Measurements from ENCODE around the gene ADRA2C. TPM values are rescaled to one million over a fixed set of nuclear protein-coding genes. Genes with fewer than 3 reads are reported as not detected.

ADRA2C gene
- total RNA-seq, 1 experiment from 2014 or later: not detected

DNA sequence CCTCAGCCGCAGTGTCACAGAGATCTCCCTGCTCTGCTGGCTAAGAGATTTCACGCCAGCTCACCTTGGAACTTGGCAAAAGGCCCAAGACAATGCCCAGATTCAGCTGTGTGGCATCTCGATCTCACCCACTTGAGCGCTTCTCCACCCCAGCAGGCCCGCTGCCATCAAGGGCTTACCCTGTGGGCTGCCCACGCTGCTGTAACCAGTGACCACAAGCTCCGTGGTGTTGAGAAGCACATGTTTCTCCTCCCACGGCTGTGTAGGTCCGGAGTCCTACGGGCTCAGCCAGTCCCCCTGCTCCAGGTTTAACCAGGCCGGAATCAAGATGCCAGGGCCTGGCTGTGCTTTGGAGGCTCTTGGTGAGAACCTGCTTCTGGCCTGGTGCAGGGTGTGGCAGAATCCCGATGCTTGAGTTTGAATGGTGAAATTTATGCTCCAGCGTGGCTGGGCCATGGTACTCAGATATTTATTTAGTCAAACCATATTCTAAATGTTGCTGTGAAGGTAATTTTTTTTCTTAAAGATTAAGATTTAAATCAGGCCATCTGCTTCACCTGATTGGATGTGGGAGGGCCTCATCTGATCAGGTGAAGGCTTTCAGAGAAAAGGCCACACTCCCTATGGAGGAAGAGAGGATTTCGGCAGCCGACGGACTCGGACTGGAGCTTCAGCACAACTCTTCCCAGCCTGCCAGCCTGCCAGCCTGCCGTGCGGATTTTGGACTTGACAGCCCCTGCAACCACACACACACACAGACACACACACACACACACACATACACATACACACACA is 24.8 kb upstream of the ADRA2C start:
- Histone ChIP-seq H3F3A (ENCODE audit: low read length, unreplicated experiment) (peaks cover 9% of the 10 kb centered on the region), H3K27me3 (ENCODE audit: low read length) (peaks cover 11% of the 10 kb centered on the region), H2AFZ (ENCODE audit: low read length) (no peak overlapping the region), H3K9ac (ENCODE audit: low read length) (no peak overlapping the region), H3K4me1 (ENCODE audit: insufficient read depth, low read length) (no peaks in the 10 kb centered on the region), H3K9me2 (replicated peaks; ENCODE audit: low read length) (no peaks in the 10 kb centered on the region), H3K36me3 (ENCODE audit: low read depth, low read length) (no peaks in the 10 kb centered on the region), H3K9me3 (ENCODE audit: low read length) (0 out of 2 replicates have a peak, but pooled peaks cover 4% of the 10 kb centered on the region), H4K20me1 (ENCODE audit: low read length) (no peaks in the 10 kb centered on the region), H3K4me2 (ENCODE audit: low read length) (no peak overlapping the region), H3K79me2 (ENCODE audit: low read length) (no peaks in the 10 kb centered on the region), H3K4me3 (ENCODE audit: low read length) (no peak overlapping the region), H3K27ac (ENCODE audit: low read length) (no peak overlapping the region)
- BruUV-seq (replicated peaks): no TSS peak
- POLR2A ChIA-PET (ENCODE audit: unreplicated experiment): no interaction called here
- DNase-seq (no peak), ATAC-seq (no peak)
- no peak for TF ChIP-seq EZH2 (IDR thresholded peaks at IDR 0.05; ENCODE audit: low read length, unreplicated experiment)
- CTCF ChIA-PET: no interaction called here
- intact Hi-C loops (cut with micrococcal nuclease): no loop called here

DNA sequence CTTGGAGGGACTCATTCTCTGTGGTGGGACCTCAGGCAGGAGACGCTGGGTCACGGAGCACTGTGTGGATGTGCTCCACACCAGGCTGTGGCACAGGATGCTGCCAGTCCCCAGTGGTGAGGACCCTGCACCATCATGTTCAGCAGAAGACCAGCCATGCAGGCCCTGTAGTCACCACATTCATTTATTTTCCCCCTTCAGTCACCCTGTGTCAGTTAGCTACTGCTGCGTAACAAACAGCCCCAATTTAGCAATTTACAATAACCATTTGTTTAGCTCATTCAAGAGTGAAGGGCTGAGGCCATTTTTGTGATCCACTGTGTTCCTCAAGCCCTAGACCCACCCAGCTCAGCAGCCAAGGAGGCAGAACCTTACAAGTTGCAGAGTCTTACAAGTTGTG is 23.6 kb upstream of the ADRA2C start:
- no peak overlapping the region for H3K4me2 ChIP-seq (ENCODE audit: low read length)
- CTCF ChIA-PET: no interaction called here
- no peak for TF ChIP-seq EZH2 (IDR thresholded peaks at IDR 0.05; ENCODE audit: low read length, unreplicated experiment)
- TF ChIP-seq, protein P1, sequence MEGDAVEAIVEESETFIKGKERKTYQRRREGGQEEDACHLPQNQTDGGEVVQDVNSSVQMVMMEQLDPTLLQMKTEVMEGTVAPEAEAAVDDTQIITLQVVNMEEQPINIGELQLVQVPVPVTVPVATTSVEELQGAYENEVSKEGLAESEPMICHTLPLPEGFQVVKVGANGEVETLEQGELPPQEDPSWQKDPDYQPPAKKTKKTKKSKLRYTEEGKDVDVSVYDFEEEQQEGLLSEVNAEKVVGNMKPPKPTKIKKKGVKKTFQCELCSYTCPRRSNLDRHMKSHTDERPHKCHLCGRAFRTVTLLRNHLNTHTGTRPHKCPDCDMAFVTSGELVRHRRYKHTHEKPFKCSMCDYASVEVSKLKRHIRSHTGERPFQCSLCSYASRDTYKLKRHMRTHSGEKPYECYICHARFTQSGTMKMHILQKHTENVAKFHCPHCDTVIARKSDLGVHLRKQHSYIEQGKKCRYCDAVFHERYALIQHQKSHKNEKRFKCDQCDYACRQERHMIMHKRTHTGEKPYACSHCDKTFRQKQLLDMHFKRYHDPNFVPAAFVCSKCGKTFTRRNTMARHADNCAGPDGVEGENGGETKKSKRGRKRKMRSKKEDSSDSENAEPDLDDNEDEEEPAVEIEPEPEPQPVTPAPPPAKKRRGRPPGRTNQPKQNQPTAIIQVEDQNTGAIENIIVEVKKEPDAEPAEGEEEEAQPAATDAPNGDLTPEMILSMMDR (conservative IDR thresholded peaks at IDR 0.05; ENCODE audit: low read depth, low read length): no peak
- no peak for TF ChIP-seq EZH2phosphoT487 (IDR thresholded peaks at IDR 0.05; ENCODE audit: borderline replicate concordance, low read length)
- no TSS peak for BruUV-seq (replicated peaks)
- H3F3A ChIP-seq (ENCODE audit: low read length, unreplicated experiment): peaks cover 17% of the 10 kb centered on the region
- H3K9me3 ChIP-seq (ENCODE audit: low read length): 0 out of 2 replicates have a peak, but pooled peaks cover 4% of the 10 kb centered on the region
- H3K4me3 ChIP-seq (ENCODE audit: low read length): no peak overlapping the region
- ATAC-seq: no peak
- H3K9ac ChIP-seq (ENCODE audit: low read length): no peak overlapping the region
- DNase-seq: no peak
- no peak overlapping the region for H3K27ac ChIP-seq (ENCODE audit: low read length)
- H3K9me2 ChIP-seq (replicated peaks; ENCODE audit: low read length): no peaks in the 10 kb centered on the region
- H3K36me3 ChIP-seq (ENCODE audit: low read depth, low read length): no peaks in the 10 kb centered on the region
- H3K79me2 ChIP-seq (ENCODE audit: low read length): no peaks in the 10 kb centered on the region
- no peak overlapping the region for H2AFZ ChIP-seq (ENCODE audit: low read length)
- POLR2A ChIA-PET (ENCODE audit: unreplicated experiment): no interaction called here
- no peaks in the 10 kb centered on the region for H4K20me1 ChIP-seq (ENCODE audit: low read length)
- H3K27me3 ChIP-seq (ENCODE audit: low read length): peaks cover 3% of the 10 kb centered on the region; the same call in 1 of the 2 replicates
- no peaks in the 10 kb centered on the region for H3K4me1 ChIP-seq (ENCODE audit: insufficient read depth, low read length)
- intact Hi-C loops (cut with micrococcal nuclease): no loop called here

DNA sequence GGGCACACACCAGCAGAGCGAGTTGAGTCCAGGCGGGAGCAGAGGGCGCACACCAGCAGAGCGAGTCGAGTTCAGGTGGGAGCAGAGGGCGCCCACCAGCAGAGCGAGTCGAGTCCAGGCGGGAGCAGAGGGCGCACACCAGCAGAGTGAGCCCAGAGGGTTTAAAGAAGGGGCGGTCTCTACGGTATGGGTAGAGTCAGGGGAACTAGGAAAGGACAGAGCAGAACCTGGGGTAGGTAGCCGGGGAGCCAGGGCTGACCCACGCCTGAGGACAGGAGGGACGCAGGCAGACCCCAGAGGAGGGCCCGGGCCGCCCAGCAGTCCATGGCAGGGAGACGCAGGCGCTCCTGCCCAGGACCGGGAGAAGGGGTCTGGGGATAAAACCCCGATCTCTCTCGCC is 22.0 kb upstream of the ADRA2C start:
- Histone ChIP-seq H3K9me2 (replicated peaks; ENCODE audit: low read length) (no peaks in the 10 kb centered on the region), H3K36me3 (ENCODE audit: low read depth, low read length) (no peaks in the 10 kb centered on the region), H3K9me3 (ENCODE audit: low read length) (0 out of 2 replicates have a peak, but pooled peaks cover 4% of the 10 kb centered on the region), H3K4me2 (ENCODE audit: low read length) (no peak overlapping the region), H3K79me2 (ENCODE audit: low read length) (no peaks in the 10 kb centered on the region), H3K4me1 (ENCODE audit: insufficient read depth, low read length) (no peaks in the 10 kb centered on the region), H3K9ac (ENCODE audit: low read length) (no peak overlapping the region), H2AFZ (ENCODE audit: low read length) (no peak overlapping the region), H4K20me1 (ENCODE audit: low read length) (no peaks in the 10 kb centered on the region), H3K27ac (ENCODE audit: low read length) (no peak overlapping the region), H3K4me3 (ENCODE audit: low read length) (no peak overlapping the region), H3K27me3 (ENCODE audit: low read length) (peaks cover 13% of the 10 kb centered on the region; the same call in 1 of the 2 replicates), H3F3A (ENCODE audit: low read length, unreplicated experiment) (peaks cover 17% of the 10 kb centered on the region)
- no peak for ATAC-seq
- TF ChIP-seq EZH2 (IDR thresholded peaks at IDR 0.05; ENCODE audit: low read length, unreplicated experiment) (no peak), EZH2phosphoT487 (IDR thresholded peaks at IDR 0.05; ENCODE audit: borderline replicate concordance, low read length) (no peak)
- TF ChIP-seq, protein P1 (conservative IDR thresholded peaks at IDR 0.05; ENCODE audit: low read depth, low read length): no peak
- ChIA-PET CTCF (no interaction called here), POLR2A (ENCODE audit: unreplicated experiment) (no interaction called here)
- no TSS peak for BruUV-seq (replicated peaks)
- no peak for DNase-seq
- intact Hi-C loops (cut with micrococcal nuclease): no loop called here
